ENCODE measurements around the gene MEGF11. TPM values are rescaled to one million over a fixed set of nuclear protein-coding genes. Genes with fewer than 3 reads are reported as not detected.

MEGF11 gene
- total RNA-seq, 1 experiment from 2014 or later = 0.09 TPM

GRCh38 chr15:66130496-66131034 lies 123.0 kb downstream of the MEGF11 start:
- no peak for DNase-seq
- H3K9me3 Mint-ChIP-seq (ENCODE audit: low read depth, unreplicated experiment) = no peaks in the 10 kb centered on the region
- no peak overlapping the region for H3K4me3 Mint-ChIP-seq (ENCODE audit: low read depth, unreplicated experiment)
- intact Hi-C loops (cut with micrococcal nuclease; ENCODE audit: unreplicated experiment) = no loop called here
- no peaks in the 10 kb centered on the region for H3K36me3 Mint-ChIP-seq (ENCODE audit: insufficient read depth, unreplicated experiment)
- H3K27me3 Mint-ChIP-seq (ENCODE audit: unreplicated experiment) = no peaks in the 10 kb centered on the region
- peak overlapping the region; percentile 2 for H3K27ac Mint-ChIP-seq (ENCODE audit: unreplicated experiment)
- no TSS peak for BruUV-seq (replicated peaks)
- H3K4me1 Mint-ChIP-seq (ENCODE audit: low read depth, unreplicated experiment) = peaks cover 36% of the 10 kb centered on the region
- no peak for TF ChIP-seq CTCF (IDR thresholded peaks at IDR 0.05; ENCODE audit: unreplicated experiment)
- CTCF ChIA-PET = interaction anchor here (1.3 kb wide), 2 partner anchors 13 to 20 kb away, joined by 3 to 4 read pairs; no protein-coding TSS in a partner anchor

- H3K4me1 Mint-ChIP-seq (ENCODE audit: low read depth, unreplicated experiment) = peaks cover 36% of the 10 kb centered on the region
- no peak for TF ChIP-seq CTCF (IDR thresholded peaks at IDR 0.05; ENCODE audit: unreplicated experiment)
- intact Hi-C loops (cut with micrococcal nuclease; ENCODE audit: unreplicated experiment) = no loop called here
- no peaks in the 10 kb centered on the region for H3K36me3 Mint-ChIP-seq (ENCODE audit: insufficient read depth, unreplicated experiment)
- peak overlapping the region; percentile 38 for H3K4me3 Mint-ChIP-seq (ENCODE audit: low read depth, unreplicated experiment)
- no TSS peak for BruUV-seq (replicated peaks)
- CTCF ChIA-PET = interaction anchor here (1.3 kb wide), 1 partner anchor 19 kb away, joined by 3 read pairs; no protein-coding TSS in a partner anchor
- no peaks in the 10 kb centered on the region for H3K9me3 Mint-ChIP-seq (ENCODE audit: low read depth, unreplicated experiment)
- H3K27ac Mint-ChIP-seq (ENCODE audit: unreplicated experiment) = peak overlapping the region; percentile 25
- peak; percentile 39 for DNase-seq
- no peaks in the 10 kb centered on the region for H3K27me3 Mint-ChIP-seq (ENCODE audit: unreplicated experiment)
Observed at GRCh38 chr15:66129586-66129985, 124.0 kb downstream of the MEGF11 start.

DNA sequence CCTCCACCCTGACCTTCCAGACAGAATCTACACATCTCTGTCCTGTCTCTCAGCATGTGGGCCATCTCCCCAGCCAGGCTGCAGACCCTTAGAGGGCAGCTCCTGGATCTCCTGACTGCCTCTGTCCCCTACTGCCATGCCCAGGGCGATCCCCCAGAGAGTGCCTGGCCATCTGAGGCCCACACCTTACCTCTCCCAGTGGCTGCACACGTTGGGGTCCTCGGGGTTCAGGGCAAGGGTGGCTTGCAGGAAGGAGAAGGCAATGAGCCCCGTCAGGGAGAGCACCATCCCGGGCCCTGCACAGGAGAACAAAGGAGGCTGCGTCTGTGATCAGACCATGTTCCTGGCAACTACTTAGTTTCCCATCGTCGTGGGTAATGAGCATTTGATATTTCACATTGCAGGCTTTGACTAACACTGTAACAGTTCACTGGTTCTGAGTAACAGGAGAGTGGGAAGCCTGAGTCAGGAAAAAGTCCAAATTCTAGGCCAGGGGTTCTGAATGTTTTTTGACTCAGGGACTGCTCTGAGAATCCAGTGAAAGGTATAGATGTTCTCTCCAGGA lies 125.4 kb downstream of the MEGF11 start:
- no TSS peak for BruUV-seq (replicated peaks)
- Mint-ChIP-seq H3K27me3 (ENCODE audit: unreplicated experiment) (peaks cover 12% of the 10 kb centered on the region), H3K4me1 (ENCODE audit: low read depth, unreplicated experiment) (peaks cover 36% of the 10 kb centered on the region), H3K27ac (ENCODE audit: unreplicated experiment) (no peak overlapping the region), H3K9me3 (ENCODE audit: low read depth, unreplicated experiment) (no peaks in the 10 kb centered on the region), H3K4me3 (ENCODE audit: low read depth, unreplicated experiment) (no peak overlapping the region), H3K36me3 (ENCODE audit: insufficient read depth, unreplicated experiment) (no peaks in the 10 kb centered on the region)
- no peak for DNase-seq
- no peak for TF ChIP-seq CTCF (IDR thresholded peaks at IDR 0.05; ENCODE audit: unreplicated experiment)
- CTCF ChIA-PET = no interaction called here
- intact Hi-C loops (cut with micrococcal nuclease; ENCODE audit: unreplicated experiment) = no loop called here

- no peaks in the 10 kb centered on the region for H3K9me3 Mint-ChIP-seq (ENCODE audit: low read depth, unreplicated experiment)
- H3K27ac Mint-ChIP-seq (ENCODE audit: unreplicated experiment) = no peak overlapping the region
- CTCF ChIA-PET = no interaction called here
- no TSS peak for BruUV-seq (replicated peaks)
- peaks cover 25% of the 10 kb centered on the region for H3K27me3 Mint-ChIP-seq (ENCODE audit: unreplicated experiment)
- DNase-seq = no peak
- no peaks in the 10 kb centered on the region for H3K36me3 Mint-ChIP-seq (ENCODE audit: insufficient read depth, unreplicated experiment)
- TF ChIP-seq CTCF (IDR thresholded peaks at IDR 0.05; ENCODE audit: unreplicated experiment) = no peak
- H3K4me3 Mint-ChIP-seq (ENCODE audit: low read depth, unreplicated experiment) = no peak overlapping the region
- peaks cover 34% of the 10 kb centered on the region for H3K4me1 Mint-ChIP-seq (ENCODE audit: low read depth, unreplicated experiment)
- intact Hi-C loops (cut with micrococcal nuclease; ENCODE audit: unreplicated experiment) = no loop called here
Observed at GRCh38 chr15:66126456-66126855, 127.1 kb downstream of the MEGF11 start.
